Activated CD8-positive, alpha-beta T cell treated with anti-CD3 and anti-CD28 coated beads for 36 hours (primary cell): ENCODE results near the gene SLC38A6. TPM values are rescaled to one million over a fixed set of nuclear protein-coding genes. Genes with fewer than 3 reads are reported as not detected.

Experiments used
- ATAC-seq: fragments of 200-7000 bp; cut with Tn5 transposase; one replicate; pipeline ENCODE4 v1.10.0; 2021; ENCODE audit warnings: mild to moderate bottlenecking, moderate library complexity
- CTCF ChIA-PET: fragments of 350-600 bp; sonication (Branson Sonifier 250); formaldehyde crosslinking; loops from one replicate; lab custom pipeline; 2021; ENCODE audit warnings: antibody characterized with exemption; lab: Charles Lee
- POLR2A ChIA-PET: fragments of 350-600 bp; sonication (Branson Sonifier 250); formaldehyde crosslinking; loops from one replicate; lab custom pipeline; 2021; ENCODE audit warnings: antibody characterized with exemption; lab: Charles Lee
- DNase-seq: peaks from one replicate; pipeline ENCODE4 v3.0.0-alpha.2; 2020
- H3K27ac Mint-ChIP-seq: one replicate; pipeline ENCODE4 v1.8.0; 2021; ENCODE audit warnings: mild to moderate bottlenecking, mixed read lengths
- H3K27me3 Mint-ChIP-seq: one replicate; pipeline ENCODE4 v1.8.0; 2021; ENCODE audit warnings: mixed read lengths
- H3K36me3 Mint-ChIP-seq: one replicate; pipeline ENCODE4 v1.8.0; 2021; ENCODE audit warnings: low read depth, mixed read lengths
- H3K4me1 Mint-ChIP-seq: one replicate; pipeline ENCODE4 v1.8.0; 2021; ENCODE audit warnings: low read depth, mixed read lengths
- H3K4me3 Mint-ChIP-seq: one replicate; pipeline ENCODE4 v1.8.0; 2021; ENCODE audit warnings: mild to moderate bottlenecking, moderate library complexity, mixed read lengths
- H3K9me3 Mint-ChIP-seq: one replicate; pipeline ENCODE4 v1.8.0; 2021; ENCODE audit warnings: mixed read lengths
- intact Hi-C: fragments of 100-400 bp; cut with micrococcal nuclease; formaldehyde crosslinking; loops from one replicate; pipeline ENCODE4 v1.10.0; 2022
- total RNA-seq, 2 experiments: library from RNA; stranded (reverse); gene quantifications; one replicate each; pipeline ENCODE4 v1.2.3, GENCODE V29; 2021
- TF ChIP-seq, protein P1 (sequence below): fragments of 200-600 bp; IDR thresholded peaks from one replicate; pipeline ENCODE4 v1.8.0; 2022; ENCODE audit warnings: antibody characterized with exemption, mild to moderate bottlenecking

The SLC38A6 gene
- total RNA-seq, 2 experiments from 2014 or later = 2.9 to 3.9 TPM

DNA sequence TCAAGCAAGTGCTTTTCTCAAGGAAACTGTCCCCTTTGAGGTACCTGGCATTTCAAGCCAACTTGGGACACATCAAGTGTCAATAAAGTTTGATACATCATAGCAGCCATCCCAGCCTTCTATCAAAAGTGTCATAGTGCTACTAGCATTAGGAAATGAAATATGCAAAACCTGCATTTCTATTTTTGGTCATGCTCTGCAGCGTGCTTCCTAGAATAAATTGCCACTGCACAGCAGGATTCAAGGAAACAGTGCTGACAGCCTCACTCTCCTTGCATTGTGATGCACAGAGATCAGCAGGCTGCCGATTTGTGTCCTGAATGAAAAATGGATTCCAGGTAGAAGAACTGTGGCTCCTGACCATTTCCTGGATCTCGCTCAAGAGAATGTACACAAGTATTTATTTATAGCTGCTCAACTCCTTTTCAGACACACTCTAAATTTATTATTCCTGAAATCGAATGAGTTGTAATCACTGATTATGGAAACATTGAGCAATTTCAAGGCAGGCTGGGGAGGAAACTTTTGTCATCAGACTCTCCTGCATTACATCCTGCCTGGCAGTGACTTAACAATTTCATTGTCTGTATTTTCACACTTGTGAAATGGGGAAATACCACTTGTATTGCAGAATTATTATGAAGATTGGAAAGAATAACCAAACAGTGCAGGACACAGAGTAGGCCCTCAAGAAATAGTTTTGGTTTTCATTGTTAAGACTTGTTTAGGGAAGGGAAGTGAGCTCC lies 120.9 kb downstream of the SLC38A6 start:
- peak; percentile 60 for ATAC-seq
- TF ChIP-seq, protein P1, sequence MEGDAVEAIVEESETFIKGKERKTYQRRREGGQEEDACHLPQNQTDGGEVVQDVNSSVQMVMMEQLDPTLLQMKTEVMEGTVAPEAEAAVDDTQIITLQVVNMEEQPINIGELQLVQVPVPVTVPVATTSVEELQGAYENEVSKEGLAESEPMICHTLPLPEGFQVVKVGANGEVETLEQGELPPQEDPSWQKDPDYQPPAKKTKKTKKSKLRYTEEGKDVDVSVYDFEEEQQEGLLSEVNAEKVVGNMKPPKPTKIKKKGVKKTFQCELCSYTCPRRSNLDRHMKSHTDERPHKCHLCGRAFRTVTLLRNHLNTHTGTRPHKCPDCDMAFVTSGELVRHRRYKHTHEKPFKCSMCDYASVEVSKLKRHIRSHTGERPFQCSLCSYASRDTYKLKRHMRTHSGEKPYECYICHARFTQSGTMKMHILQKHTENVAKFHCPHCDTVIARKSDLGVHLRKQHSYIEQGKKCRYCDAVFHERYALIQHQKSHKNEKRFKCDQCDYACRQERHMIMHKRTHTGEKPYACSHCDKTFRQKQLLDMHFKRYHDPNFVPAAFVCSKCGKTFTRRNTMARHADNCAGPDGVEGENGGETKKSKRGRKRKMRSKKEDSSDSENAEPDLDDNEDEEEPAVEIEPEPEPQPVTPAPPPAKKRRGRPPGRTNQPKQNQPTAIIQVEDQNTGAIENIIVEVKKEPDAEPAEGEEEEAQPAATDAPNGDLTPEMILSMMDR = no peak
- Mint-ChIP-seq H3K36me3 (no peaks in the 10 kb centered on the region), H3K27me3 (no peaks in the 10 kb centered on the region), H3K27ac (peak overlapping the region; percentile 51), H3K4me3 (no peak overlapping the region), H3K4me1 (peaks cover 26% of the 10 kb centered on the region), H3K9me3 (peaks cover 2% of the 10 kb centered on the region)
- ChIA-PET POLR2A (no interaction called here), CTCF (no interaction called here)
- intact Hi-C loops = no loop called here
- no peak for DNase-seq

Other genes starting within 250 kb of the SLC38A6 start
- 10 to 100 TPM; 41.6 to 44.1 TPM for gene MNAT1, start 246.5 kb upstream of the SLC38A6 start, total RNA-seq
- gene TRMT5, start 166 bp upstream of the SLC38A6 start, total RNA-seq = 10 to 100 TPM; 16.0 to 16.4 TPM